ENCODE results near the gene EFNB1. TPM values are rescaled to one million over a fixed set of nuclear protein-coding genes. Genes with fewer than 3 reads are reported as not detected.

EFNB1 gene
- total and polyA plus RNA-seq, 2 experiments from 2014 or later: 1.3 to 2.7 TPM

DNA sequence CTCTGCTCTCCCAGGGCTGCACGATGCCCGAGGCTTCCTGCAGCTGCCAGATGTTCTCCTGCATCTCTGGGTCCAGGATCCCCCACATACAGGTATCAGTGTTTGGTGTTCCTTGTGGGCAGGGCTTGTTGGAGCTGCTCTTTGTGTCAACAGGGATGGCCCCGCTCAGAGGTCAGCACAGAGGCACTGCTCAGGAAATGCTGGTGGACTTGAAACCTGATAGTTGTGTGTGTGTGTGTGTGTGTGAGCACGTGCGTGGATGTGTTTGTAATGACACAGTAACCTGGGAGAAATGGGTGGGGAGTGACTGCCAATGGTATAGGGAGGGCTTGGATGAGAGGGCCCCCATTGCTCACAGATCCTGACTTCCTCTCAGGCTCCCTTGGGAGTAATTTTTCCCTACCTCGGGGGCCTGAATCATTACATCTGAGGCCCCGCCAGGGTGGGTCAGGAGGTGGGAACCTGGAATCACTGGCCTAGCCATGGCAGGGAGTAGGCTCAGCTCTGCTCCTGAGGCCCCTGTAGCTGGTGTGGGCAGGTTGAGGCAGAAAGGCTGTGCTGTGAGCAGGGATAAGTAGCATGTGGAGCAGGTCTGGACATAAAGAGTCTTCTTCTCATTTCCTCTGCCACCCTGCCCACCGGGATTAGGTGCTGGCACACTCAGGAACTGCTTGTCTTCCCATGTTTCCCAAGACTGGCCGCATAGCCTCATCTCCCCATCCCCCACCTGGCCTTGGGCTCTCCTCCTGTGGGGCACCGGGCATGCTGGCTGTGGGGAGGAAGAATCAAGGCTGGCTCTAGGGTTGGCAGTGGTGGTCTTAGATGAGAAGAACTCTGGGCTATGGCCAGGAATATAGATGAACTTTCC is 2.5 kb upstream of the EFNB1 start:
- no peak overlapping the region for H3K27ac Mint-ChIP-seq
- no peak overlapping the region for H3K4me3 Mint-ChIP-seq
- ATAC-seq: no peak
- Histone ChIP-seq H3K36me3 (ENCODE audit: insufficient read depth) (no peaks in the 10 kb centered on the region), H3K27me3 (ENCODE audit: insufficient read depth) (peaks cover 68% of the 10 kb centered on the region), H4K20me1 (replicated peaks; ENCODE audit: insufficient read depth) (no peaks in the 10 kb centered on the region; the same call in 1 of the 2 replicates), H2AFZ (no peak overlapping the region), H3K4me1 (ENCODE audit: insufficient read depth) (peaks cover 6% of the 10 kb centered on the region; the same call in 1 of the 2 replicates), H3K79me2 (replicated peaks; ENCODE audit: insufficient read depth) (no peaks in the 10 kb centered on the region), H3K9me2 (ENCODE audit: insufficient read depth) (no peaks in the 10 kb centered on the region), H3F3A (replicated peaks; ENCODE audit: low read depth) (no peaks in the 10 kb centered on the region), H3K4me2 (no peak overlapping the region), H3K27ac (ENCODE audit: low read depth) (no peak overlapping the region), H3K4me3 (no peak overlapping the region)
- H3K27me3 Mint-ChIP-seq (ENCODE audit: insufficient read depth, low read depth, poor library complexity): peaks cover 46% of the 10 kb centered on the region
- H3K36me3 Mint-ChIP-seq (ENCODE audit: low read depth): no peaks in the 10 kb centered on the region
- peaks cover 5% of the 10 kb centered on the region; the same call in 2 of the 3 replicates for H3K4me1 Mint-ChIP-seq
- TF ChIP-seq, protein P1, sequence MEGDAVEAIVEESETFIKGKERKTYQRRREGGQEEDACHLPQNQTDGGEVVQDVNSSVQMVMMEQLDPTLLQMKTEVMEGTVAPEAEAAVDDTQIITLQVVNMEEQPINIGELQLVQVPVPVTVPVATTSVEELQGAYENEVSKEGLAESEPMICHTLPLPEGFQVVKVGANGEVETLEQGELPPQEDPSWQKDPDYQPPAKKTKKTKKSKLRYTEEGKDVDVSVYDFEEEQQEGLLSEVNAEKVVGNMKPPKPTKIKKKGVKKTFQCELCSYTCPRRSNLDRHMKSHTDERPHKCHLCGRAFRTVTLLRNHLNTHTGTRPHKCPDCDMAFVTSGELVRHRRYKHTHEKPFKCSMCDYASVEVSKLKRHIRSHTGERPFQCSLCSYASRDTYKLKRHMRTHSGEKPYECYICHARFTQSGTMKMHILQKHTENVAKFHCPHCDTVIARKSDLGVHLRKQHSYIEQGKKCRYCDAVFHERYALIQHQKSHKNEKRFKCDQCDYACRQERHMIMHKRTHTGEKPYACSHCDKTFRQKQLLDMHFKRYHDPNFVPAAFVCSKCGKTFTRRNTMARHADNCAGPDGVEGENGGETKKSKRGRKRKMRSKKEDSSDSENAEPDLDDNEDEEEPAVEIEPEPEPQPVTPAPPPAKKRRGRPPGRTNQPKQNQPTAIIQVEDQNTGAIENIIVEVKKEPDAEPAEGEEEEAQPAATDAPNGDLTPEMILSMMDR (conservative IDR thresholded peaks at IDR 0.05; ENCODE audit: low read depth in 2 of 2): no peak
- TF ChIP-seq, protein P2, sequence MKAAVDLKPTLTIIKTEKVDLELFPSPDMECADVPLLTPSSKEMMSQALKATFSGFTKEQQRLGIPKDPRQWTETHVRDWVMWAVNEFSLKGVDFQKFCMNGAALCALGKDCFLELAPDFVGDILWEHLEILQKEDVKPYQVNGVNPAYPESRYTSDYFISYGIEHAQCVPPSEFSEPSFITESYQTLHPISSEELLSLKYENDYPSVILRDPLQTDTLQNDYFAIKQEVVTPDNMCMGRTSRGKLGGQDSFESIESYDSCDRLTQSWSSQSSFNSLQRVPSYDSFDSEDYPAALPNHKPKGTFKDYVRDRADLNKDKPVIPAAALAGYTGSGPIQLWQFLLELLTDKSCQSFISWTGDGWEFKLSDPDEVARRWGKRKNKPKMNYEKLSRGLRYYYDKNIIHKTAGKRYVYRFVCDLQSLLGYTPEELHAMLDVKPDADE (IDR thresholded peaks at IDR 0.05): no peak
- no peak for TF ChIP-seq EZH2 (IDR thresholded peaks at IDR 0.05; ENCODE audit: low read depth, unreplicated experiment)
- TF ChIP-seq CREB1 (CRISPR knock-in tag; IDR thresholded peaks at IDR 0.05; ENCODE audit: low read depth): no peak
- TF ChIP-seq, protein P3, sequence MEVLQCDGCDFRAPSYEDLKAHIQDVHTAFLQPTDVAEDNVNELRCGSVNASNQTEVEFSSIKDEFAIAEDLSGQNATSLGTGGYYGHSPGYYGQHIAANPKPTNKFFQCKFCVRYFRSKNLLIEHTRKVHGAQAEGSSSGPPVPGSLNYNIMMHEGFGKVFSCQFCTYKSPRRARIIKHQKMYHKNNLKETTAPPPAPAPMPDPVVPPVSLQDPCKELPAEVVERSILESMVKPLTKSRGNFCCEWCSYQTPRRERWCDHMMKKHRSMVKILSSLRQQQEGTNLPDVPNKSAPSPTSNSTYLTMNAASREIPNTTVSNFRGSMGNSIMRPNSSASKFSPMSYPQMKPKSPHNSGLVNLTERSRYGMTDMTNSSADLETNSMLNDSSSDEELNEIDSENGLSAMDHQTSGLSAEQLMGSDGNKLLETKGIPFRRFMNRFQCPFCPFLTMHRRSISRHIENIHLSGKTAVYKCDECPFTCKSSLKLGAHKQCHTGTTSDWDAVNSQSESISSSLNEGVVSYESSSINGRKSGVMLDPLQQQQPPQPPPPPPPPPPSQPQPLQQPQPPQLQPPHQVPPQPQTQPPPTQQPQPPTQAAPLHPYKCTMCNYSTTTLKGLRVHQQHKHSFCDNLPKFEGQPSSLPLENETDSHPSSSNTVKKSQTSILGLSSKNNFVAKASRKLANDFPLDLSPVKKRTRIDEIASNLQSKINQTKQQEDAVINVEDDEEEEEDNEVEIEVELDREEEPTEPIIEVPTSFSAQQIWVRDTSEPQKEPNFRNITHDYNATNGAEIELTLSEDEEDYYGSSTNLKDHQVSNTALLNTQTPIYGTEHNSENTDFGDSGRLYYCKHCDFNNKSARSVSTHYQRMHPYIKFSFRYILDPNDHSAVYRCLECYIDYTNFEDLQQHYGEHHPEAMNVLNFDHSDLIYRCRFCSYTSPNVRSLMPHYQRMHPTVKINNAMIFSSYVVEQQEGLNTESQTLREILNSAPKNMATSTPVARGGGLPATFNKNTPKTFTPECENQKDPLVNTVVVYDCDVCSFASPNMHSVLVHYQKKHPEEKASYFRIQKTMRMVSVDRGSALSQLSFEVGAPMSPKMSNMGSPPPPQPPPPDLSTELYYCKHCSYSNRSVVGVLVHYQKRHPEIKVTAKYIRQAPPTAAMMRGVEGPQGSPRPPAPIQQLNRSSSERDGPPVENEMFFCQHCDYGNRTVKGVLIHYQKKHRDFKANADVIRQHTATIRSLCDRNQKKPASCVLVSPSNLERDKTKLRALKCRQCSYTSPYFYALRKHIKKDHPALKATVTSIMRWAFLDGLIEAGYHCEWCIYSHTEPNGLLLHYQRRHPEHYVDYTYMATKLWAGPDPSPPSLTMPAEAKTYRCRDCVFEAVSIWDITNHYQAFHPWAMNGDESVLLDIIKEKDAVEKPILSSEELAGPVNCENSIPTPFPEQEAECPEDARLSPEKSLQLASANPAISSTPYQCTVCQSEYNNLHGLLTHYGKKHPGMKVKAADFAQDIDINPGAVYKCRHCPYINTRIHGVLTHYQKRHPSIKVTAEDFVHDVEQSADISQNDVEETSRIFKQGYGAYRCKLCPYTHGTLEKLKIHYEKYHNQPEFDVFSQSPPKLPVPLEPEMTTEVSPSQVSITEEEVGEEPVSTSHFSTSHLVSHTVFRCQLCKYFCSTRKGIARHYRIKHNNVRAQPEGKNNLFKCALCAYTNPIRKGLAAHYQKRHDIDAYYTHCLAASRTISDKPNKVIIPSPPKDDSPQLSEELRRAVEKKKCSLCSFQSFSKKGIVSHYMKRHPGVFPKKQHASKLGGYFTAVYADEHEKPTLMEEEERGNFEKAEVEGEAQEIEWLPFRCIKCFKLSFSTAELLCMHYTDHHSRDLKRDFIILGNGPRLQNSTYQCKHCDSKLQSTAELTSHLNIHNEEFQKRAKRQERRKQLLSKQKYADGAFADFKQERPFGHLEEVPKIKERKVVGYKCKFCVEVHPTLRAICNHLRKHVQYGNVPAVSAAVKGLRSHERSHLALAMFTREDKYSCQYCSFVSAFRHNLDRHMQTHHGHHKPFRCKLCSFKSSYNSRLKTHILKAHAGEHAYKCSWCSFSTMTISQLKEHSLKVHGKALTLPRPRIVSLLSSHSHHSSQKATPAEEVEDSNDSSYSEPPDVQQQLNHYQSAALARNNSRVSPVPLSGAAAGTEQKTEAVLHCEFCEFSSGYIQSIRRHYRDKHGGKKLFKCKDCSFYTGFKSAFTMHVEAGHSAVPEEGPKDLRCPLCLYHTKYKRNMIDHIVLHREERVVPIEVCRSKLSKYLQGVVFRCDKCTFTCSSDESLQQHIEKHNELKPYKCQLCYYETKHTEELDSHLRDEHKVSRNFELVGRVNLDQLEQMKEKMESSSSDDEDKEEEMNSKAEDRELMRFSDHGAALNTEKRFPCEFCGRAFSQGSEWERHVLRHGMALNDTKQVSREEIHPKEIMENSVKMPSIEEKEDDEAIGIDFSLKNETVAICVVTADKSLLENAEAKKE (CRISPR knock-in tag; IDR thresholded peaks at IDR 0.05): no peak
- no peak for TF ChIP-seq JUNB (IDR thresholded peaks at IDR 0.05; ENCODE audit: unreplicated experiment)
- no peak for TF ChIP-seq NANOG (IDR thresholded peaks at IDR 0.05; ENCODE audit: borderline replicate concordance)
- TF ChIP-seq POLR2AphosphoS5 (IDR thresholded peaks at IDR 0.05; ENCODE audit: low read depth): no peak
- no peak for TF ChIP-seq ZNF331 (CRISPR knock-in tag; IDR thresholded peaks at IDR 0.05; ENCODE audit: low read depth)
- no peak for TF ChIP-seq ZNF114 (CRISPR knock-in tag; IDR thresholded peaks at IDR 0.05)
- TF ChIP-seq EZH2phosphoT487 (IDR thresholded peaks at IDR 0.05; ENCODE audit: unreplicated experiment): no peak
- TF ChIP-seq, protein P4, sequence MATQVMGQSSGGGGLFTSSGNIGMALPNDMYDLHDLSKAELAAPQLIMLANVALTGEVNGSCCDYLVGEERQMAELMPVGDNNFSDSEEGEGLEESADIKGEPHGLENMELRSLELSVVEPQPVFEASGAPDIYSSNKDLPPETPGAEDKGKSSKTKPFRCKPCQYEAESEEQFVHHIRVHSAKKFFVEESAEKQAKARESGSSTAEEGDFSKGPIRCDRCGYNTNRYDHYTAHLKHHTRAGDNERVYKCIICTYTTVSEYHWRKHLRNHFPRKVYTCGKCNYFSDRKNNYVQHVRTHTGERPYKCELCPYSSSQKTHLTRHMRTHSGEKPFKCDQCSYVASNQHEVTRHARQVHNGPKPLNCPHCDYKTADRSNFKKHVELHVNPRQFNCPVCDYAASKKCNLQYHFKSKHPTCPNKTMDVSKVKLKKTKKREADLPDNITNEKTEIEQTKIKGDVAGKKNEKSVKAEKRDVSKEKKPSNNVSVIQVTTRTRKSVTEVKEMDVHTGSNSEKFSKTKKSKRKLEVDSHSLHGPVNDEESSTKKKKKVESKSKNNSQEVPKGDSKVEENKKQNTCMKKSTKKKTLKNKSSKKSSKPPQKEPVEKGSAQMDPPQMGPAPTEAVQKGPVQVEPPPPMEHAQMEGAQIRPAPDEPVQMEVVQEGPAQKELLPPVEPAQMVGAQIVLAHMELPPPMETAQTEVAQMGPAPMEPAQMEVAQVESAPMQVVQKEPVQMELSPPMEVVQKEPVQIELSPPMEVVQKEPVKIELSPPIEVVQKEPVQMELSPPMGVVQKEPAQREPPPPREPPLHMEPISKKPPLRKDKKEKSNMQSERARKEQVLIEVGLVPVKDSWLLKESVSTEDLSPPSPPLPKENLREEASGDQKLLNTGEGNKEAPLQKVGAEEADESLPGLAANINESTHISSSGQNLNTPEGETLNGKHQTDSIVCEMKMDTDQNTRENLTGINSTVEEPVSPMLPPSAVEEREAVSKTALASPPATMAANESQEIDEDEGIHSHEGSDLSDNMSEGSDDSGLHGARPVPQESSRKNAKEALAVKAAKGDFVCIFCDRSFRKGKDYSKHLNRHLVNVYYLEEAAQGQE (IDR thresholded peaks at IDR 0.05; ENCODE audit: unreplicated experiment): no peak
- no peak for TF ChIP-seq STAT1 (IDR thresholded peaks at IDR 0.05; ENCODE audit: unreplicated experiment)
- no peak for DNase-seq (ENCODE audit: low spot score)
- no peaks in the 10 kb centered on the region for H3K9me3 Mint-ChIP-seq

Measured in GM23338 (cell line).